ENCODE measurements around the gene ACACB.
A peak's percentile ranks its signal among the peaks of the same experiment; 100 is the strongest.

The ACACB gene

DNA sequence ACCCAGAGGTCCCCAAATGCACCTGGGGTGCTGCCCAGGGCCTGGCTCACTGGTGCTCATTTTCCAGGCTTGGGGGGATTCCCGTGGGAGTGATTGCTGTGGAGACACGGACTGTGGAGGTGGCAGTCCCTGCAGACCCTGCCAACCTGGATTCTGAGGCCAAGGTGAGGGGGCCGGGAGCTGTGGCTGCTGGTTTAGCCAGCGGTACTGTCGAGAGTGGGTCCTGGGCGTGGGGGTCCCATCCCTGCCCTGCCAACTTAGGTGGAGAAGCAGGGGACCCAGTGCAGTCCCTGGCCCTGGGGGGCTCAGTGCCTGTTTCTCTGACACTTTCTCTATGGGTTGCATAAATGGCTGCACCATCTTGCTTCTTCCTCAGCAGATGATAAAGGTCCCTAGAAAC is 141.8 kb downstream of the ACACB start:
- DNase-seq (ENCODE audit: low spot score) = no peak

DNA sequence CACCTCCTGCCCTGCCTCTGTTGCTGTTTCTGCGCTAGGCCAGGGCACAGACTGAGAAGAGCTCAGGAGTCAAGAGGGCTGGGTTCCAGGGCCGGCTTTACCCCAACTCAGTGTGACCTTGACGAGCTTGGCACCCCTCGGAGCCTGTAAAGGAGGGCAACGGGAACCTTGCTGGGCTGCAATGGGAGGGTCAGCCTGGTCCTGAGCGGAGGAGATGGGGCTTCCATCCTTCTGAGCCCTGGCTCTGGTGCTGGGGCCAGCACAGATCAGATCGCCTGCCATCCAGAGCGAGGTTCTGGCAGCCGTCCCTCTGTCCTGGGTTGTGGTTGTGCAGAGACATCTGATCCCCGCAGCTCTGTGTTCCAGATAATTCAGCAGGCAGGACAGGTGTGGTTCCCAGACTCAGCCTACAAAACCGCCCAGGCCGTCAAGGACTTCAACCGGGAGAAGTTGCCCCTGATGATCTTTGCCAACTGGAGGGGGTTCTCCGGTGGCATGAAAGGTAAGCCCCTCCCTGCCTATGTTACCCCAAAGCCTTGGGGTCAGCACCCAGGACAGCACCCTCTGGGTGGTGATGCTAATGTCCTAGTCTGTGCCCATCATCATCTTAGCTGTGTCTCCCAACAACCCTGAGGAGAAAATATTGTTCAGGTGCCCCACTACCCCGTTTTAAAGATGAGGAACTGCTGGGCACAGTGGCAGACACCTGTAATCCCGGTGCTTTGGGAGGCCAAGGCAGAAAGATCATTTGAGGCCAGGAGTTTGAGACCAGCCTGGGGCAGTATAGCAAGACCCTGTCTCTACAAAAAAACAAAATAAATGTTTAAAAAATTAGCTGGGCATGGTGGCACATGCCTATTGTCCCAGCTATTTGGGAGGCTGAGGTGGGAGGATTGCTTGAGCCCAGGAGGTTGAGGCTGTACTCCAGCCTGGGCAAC is 142.5 kb downstream of the ACACB start:
- DNase-seq (ENCODE audit: low spot score) = no peak

DNA sequence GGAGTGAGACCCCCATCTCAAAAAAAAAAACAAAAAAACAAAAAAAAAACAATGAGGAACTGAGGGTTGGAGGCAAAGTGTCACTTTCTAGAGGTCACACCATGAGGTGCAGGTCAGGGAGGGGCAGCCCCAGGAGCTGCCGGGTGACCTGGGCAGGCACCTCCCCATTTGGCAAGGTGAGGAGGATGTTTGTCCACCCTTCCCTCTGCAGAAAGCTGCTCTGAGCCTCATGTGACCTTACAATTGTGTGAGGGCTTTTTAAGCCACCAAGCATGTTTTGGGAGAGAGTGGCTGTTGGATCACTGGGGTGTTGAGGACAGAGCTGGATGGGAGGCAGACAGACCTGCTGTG is 143.1 kb downstream of the ACACB start:
- no peak for DNase-seq (ENCODE audit: low spot score)

DNA sequence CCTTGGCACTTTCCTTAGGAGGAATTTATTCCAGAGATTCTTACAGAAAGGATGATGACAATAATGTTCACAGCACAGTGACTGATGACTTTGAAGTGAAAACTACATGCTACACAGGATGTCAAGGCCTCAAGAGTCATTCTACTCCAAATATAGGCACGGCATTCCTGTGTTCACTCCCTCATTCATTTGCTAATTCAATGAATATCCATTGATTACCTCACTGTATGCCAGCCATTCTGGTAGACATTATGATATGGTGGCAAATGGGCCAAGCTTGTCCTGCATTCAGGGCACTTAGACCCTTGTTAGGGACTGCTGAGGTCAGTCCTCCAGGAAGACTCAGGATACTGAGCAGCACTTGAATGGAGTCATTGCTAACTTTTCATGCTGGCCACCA is 144.7 kb downstream of the ACACB start:
- no peak for DNase-seq (ENCODE audit: low spot score)

DNA sequence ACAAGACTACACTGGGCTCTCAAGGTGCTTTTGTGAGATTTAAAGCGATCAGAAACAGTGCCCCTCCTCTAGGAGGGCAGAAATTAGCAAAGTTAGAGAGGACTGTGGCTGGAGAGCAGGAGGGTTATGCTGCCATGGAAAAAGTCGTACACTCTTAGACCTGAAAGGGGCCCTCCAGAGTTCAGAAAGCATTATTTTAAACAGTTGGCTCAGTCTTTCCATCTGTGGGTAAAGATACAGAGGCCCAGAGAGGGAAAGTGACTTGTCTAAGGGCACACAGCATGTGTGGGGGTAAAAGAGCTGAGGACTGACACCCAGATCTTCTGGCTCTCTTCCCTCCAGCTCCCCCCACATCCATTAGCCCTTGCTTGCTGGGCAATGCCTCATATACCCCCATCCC is 145.6 kb downstream of the ACACB start:
- no peak for DNase-seq (ENCODE audit: low spot score)

DNA sequence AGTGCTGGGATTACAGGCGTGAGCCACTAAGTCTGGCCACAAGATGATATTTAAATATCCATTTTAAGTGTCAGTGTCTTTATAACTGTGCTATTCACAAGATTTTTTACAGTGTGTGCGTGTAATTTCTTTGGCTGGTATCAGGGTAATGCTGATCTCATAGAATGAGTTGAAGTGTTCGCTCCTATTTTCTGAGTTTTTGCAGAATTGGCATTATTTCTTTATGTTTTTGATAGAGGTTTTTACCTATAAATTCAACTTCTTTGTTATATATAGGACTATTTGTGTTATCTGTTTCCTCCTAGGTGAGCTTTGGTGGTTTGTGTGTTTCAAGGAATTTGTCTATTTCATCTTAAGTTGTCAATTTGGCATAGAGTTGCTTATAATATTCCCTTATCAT is 147.1 kb downstream of the ACACB start:
- no peak for DNase-seq (ENCODE audit: low spot score)

DNA sequence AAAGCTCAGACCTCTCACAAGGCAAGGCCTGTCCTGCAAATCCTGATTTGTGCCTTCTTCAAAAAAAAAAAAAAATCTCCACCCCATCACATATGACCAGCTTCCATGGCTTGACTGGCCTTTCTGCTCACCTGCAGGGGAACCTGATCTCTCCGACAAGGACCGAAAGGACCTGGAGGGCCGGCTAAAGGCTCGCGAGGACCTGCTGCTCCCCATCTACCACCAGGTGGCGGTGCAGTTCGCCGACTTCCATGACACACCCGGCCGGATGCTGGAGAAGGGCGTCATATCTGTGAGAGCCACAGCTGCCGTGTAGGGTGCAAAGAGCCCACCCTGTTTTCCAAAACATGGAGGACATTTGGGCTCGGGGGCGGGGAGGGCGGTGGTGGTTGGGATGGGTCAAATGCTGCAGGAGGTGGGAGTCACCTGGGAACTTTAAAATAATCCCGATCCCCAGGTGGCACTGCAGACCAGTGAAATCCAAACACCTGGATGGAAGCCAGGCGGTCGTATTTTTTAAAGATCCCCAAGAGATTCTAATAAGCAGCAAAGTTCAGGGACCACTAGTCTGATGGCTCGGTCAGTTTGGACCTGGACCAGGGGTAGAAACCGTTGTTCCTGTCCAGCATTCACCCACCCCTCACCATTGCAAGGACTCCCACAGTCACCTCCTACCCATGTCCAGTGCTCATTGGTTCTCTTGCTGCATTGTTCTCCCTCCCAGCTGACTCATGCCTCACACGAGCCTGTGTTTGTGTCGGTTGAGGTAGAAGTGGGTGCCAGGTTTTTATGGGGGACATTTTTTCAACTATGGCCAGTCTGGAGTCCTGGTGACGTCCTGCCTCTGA is 147.9 kb downstream of the ACACB start:
- peak; percentile 23 for DNase-seq (ENCODE audit: low spot score)

DNA sequence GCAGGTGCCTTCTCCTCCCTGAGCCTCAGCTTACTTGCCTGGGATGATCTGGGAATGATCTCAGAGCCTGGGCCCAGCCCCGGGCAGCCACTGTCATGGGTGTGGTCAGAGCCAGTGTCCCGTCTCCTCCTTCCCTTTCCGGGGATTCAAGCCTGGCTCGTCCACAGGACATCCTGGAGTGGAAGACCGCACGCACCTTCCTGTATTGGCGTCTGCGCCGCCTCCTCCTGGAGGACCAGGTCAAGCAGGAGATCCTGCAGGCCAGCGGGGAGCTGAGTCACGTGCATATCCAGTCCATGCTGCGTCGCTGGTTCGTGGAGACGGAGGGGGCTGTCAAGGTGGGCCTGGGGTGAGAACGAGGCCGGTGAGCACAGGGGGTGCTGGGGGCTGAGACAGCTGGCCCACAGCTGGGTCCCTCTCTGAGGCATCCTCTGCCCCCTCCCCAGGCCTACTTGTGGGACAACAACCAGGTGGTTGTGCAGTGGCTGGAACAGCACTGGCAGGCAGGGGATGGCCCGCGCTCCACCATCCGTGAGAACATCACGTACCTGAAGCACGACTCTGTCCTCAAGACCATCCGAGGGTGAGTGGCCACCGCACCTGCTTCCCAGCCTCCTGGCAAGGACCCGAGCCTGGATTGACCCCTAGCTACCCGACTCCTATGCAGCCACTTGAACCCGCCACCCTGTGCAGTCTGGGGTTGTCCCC is 148.7 kb downstream of the ACACB start:
- DNase-seq (ENCODE audit: low spot score) = no peak

DNA sequence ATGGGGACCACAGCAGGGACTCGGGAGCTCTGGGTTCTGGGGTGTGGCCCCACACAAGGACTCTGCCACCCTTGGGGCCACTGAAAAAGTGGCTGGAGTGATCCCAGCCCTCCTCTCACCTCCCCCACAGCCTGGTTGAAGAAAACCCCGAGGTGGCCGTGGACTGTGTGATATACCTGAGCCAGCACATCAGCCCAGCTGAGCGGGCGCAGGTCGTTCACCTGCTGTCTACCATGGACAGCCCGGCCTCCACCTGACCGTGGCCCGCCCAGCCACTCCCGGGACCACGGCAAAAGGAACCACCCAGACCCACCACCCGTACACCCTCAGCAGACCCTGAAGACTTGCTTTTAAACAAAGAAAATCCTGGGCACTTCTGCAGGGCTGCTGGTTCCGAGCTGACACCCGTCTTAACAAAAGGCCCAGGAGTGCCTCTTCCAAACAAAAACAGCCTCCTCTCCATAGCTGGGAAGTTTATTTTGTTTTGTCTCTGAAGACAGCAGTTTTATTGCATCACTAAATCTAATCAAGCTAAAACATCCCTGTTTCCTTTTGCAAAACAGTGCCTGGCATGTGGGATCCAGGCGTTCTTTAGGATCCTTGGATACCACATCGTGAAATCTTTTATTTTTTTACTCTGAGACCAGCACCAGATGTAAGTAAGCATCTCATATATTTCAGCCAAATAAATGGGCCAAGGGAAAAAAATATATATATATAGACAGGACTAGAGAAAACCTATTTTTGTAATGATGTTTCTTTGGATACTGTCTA is 149.9 kb downstream of the ACACB start:
- DNase-seq (ENCODE audit: low spot score) = no peak

DNA sequence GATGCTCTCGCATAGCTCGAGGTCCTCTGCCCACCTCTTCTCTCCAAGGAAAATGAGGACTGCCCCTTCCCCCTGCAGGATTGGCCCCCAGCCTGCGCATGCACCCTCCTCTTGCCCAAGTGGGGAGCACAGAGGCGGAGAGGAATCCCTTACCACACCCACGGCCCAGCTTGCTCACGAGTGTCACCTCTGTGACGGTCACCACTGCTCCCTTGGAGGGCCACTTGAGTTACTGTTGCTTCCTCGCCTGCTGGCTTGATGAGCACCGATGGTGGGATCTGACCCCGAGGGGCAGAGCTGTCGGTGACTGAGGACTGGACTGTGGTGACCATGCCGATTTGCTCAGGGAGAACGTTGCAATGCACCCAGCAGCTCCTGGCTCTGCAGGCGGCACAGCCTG is 151.0 kb downstream of the ACACB start:
- no peak for DNase-seq (ENCODE audit: low spot score)

DNA sequence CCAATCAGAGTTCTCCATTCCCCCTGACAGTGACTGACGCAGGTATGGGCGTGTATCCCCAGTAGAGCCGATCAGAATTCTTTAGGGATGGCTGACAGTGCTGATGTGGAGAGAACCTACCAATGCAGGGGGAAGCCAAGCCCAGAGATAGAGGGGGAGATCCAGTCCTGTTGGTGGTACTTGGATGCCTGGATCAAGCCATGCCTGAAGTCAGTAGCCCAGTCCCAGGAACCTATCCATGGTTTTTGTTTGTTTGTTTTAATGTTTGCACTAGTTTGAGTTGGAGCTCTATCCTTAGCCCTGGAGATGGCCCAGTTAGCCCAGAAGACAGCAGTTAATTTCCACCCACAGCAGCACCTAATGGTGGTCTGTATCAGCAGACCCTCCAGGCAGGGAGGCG is 152.5 kb downstream of the ACACB start:
- DNase-seq (ENCODE audit: low spot score) = no peak

DNA sequence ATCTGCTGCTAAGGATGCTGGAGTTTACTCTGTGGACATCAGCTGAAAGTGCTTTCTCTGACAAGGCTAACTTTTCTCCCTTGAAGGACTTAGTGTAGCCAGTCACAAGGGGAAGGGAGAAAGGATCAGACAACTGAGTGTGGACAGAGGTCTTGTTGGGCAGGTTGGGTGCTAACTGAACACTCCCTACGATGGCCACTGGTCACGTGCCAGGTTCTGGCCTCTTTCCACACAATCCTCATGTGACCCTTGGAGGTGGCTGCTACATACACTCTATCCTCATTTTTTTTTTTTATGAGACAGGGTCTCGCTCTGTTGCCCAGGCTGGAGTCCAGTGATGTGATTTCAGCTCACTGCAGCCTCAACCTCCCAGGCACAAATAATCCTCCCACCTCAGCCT is 153.0 kb downstream of the ACACB start:
- no peak for DNase-seq (ENCODE audit: low spot score)

DNA sequence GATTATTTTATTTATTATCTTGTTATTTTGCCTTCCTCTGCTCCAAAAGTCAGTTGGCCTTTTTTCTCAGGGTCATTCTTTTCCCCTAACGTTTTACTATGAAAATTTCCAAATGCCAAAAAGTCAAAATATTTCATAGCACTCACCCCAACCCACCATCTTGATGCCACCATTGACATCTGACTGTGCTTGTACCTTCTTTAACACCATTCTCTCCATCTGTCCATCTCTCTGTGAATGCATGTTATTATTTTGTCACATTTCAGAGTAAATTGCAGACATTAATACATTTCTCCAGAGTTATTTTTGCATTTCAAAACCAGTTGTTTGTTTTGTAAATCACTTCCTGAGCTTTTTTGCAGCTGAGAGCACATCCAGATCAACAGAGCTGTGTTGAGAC is 154.1 kb downstream of the ACACB start:
- no peak for DNase-seq (ENCODE audit: low spot score)

DNA sequence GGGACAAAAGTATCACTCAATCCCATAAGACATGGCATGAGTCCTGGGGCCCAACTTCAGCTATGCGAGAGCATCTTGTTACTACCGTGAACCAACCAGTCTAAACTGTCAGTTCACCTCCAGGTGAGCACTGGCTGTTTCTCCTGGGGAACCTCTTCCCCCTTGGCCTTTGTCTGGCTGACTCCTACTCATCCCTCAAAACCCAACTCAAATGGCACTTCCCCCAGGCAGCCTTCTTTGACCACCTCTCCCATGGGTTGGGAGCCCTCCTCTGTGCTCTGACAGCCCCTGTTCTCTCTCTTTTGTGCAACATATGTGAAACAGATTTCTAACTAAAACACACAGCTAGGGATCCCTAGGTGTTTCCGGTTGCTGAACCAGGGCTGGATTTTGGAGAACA is 155.0 kb downstream of the ACACB start:
- no peak for DNase-seq (ENCODE audit: low spot score)

DNA sequence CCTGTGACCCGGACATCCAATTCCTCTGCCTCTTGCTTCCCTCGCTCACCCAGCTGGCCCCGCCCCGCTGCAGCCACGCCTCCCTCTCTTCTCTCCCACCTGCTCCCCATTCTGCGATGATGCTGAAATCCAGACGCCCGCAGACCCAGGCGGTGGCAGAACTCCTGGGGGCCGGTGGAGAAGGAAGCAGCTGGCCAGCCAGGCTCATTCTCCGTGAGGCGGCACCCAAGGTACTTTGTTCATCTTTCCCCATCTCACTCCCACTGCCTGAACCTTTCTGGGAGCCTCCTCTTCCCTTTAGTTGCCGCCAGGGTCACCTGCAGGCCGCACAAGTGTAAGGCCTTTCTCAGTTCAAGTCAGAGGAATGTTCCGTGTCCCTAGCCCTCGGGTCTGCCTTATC is 157.0 kb downstream of the ACACB start:
- DNase-seq (ENCODE audit: low spot score) = no peak

DNA sequence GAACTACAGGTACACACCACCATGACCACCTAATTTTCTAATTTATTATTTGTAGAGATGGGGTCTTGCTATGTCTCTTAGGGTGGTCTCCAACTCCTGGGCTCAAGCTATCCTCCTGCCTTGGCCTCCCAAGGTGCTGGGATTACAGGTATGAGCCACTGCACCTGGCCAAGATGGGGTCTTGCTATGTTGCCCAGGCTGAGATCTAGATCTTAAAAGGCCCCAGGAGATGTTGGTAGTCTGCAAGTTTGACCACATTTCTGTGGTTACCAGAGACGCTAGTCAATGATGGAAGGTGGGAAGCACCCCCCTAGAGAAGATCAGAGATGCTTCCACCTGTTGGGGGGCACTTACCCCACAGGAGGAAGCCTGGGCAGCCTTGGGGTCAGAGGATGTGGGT is 158.0 kb downstream of the ACACB start:
- DNase-seq (ENCODE audit: low spot score) = no peak

DNA sequence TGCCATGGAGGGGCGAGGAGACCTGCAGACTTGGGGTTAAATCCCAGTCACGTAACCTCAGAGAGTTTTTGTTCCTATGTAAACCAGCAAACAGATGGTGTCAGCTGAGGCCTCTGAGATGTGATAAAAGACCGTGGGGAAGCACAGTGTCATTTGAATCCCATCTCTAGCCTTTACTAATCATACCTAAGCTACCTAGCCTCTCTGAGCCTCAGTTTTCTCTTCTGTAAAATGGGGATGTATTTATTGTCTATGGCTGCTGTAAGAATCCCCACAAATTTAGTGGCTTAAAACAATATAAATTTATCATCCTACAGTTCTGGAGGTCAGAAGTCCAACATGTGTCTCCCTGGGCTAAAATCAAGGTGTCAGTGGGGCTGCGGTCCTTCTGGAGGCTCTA is 158.8 kb downstream of the ACACB start:
- DNase-seq (ENCODE audit: low spot score) = no peak

DNA sequence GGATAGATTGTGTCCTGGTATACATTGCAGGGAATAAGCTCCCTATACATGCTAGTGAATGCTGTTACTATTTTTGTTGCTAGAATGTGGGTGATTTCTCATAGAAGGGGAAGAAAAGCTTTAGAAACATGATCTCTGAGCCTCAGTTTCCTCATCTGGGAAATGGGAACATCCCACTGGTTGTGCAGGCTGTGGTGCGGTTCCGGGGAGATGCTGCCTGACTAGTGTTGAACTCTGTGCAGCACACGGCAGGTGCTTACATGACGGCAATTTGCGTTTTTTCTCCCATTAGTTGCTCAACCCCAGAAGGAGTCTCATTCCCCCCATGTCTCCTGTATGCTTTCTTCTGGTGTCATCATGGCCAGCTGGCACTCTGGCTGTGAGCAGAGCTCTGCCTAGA is 159.8 kb downstream of the ACACB start:
- DNase-seq (ENCODE audit: low spot score) = no peak

DNA sequence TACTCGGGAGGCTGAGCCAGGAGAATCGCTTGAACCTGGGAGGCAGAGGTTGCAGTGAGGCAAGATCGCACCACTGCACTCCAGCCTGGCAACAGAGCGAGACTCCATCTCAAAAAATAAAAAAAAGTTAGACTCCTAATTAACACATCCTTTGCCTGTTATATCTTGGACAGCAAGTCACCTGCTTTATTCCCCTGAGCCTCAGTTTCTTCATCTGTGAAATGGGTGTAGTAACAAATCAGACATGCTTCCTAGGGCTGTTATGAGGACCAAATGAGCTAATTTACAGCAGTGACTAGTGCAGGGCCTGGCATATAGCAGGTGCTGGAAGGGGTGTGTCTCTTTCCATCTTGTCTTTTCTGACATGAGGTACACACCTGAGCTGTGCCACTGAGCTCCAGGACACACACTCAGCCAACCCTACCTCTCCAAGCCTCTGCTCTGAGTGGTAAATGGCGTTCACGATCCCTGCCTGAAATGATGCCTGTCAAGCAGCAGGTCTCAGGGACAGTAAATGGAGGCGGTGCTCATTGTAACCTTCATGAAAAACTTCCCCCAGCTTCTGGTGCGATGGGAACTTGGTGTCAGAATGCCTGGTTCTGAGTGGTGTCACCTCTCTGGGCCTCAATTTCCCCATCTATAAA is 161.0 kb downstream of the ACACB start:
- DNase-seq (ENCODE audit: low spot score) = no peak

DNA sequence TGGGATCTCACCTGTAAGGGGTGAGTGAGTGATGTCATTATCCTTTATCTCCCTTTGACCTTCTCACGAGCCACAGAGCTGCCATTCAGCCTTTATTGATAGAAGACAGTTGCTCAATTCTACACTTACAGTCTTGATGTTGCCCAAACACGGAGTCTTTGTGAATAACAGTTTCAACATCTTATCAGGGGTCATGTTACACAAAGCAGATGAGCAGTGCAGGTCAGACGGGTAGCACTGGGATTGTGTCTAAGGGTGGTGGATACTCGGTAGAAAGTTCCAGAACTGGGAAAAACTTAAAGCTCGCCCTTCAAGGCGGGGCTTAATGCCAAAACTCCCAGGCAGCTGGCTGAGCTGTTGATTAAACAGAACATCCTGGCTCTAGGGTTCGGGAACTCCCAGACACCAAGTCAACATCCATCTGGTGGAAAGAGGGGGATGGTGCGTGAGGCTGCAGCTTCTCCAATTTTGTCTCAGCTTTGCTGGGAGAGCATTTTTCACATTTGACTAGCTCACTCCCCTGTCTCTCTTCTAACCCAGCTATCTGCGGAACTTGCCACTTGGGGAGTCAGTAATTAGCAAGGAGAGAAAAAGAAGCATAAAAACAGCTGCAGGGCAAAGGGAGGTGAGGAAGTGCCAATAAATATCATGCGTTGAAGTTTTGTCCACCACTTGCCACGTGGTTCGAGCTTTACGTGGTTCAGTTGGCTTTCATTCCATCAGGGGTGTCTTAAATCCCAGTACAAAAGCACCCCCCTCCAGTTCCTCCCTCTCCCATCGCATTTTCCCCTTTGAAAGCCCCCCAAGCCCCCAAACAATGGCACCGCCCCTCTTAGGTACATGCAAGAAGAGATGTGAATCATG is 161.7 kb downstream of the ACACB start:
- no peak for DNase-seq (ENCODE audit: low spot score)

All from hematopoietic multipotent progenitor cell treated with erythropoietin and hydrocortisone succinate and interleukin-3 and kit ligand, for 17 days (in vitro differentiated cells).